ENCODE data around the gene TP53BP2.

Gene TP53BP2

GRCh38 chr1:223840254-223840653, 5.5 kb downstream of the TP53BP2 start:
- TF ChIP-seq CTCF (IDR thresholded peaks at IDR 0.05; ENCODE audit: extremely low read depth, missing control alignments): no peak
- no peak for DNase-seq (ENCODE audit: low spot score)

GRCh38 chr1:223838125-223838854, 7.5 kb downstream of the TP53BP2 start:
- no peak for TF ChIP-seq CTCF (IDR thresholded peaks at IDR 0.05; ENCODE audit: extremely low read depth, missing control alignments)
- no peak for DNase-seq (ENCODE audit: low spot score)

GRCh38 chr1:223837687-223838086, 8.1 kb downstream of the TP53BP2 start:
- no peak for TF ChIP-seq CTCF (IDR thresholded peaks at IDR 0.05; ENCODE audit: extremely low read depth, missing control alignments)
- no peak for DNase-seq (ENCODE audit: low spot score)

- no peak for TF ChIP-seq CTCF (IDR thresholded peaks at IDR 0.05; ENCODE audit: extremely low read depth, missing control alignments)
- no peak for DNase-seq (ENCODE audit: low spot score)
Observed at GRCh38 chr1:223837206-223837605, 8.5 kb downstream of the TP53BP2 start.

GRCh38 chr1:223836586-223836985, 9.2 kb downstream of the TP53BP2 start:
- no peak for DNase-seq (ENCODE audit: low spot score)
- no peak for TF ChIP-seq CTCF (IDR thresholded peaks at IDR 0.05; ENCODE audit: extremely low read depth, missing control alignments)

- DNase-seq (ENCODE audit: low spot score): no peak
Observed at GRCh38 chr1:223835754-223836153, 10.0 kb downstream of the TP53BP2 start.

More at GRCh38 chr1:223835754-223836153, 10.0 kb downstream of the TP53BP2 start:
- TF ChIP-seq CTCF (IDR thresholded peaks at IDR 0.05; ENCODE audit: extremely low read depth, missing control alignments): no peak
